GM21447 (cell line): Measurements from ENCODE around the gene CRLF1.
"Not testable (repeated sequence)": the region's sequence is repeated elsewhere in the genome, so short reads cannot be mapped to it uniquely, and the experiment has no call there.

Source experiments
- ATAC-seq: cut with Tn5 transposase; IDR thresholded peaks from one replicate; pipeline ENCODE4 v1.9.1; 2021; ENCODE audit not compliant: unreplicated experiment

The CRLF1 gene

DNA sequence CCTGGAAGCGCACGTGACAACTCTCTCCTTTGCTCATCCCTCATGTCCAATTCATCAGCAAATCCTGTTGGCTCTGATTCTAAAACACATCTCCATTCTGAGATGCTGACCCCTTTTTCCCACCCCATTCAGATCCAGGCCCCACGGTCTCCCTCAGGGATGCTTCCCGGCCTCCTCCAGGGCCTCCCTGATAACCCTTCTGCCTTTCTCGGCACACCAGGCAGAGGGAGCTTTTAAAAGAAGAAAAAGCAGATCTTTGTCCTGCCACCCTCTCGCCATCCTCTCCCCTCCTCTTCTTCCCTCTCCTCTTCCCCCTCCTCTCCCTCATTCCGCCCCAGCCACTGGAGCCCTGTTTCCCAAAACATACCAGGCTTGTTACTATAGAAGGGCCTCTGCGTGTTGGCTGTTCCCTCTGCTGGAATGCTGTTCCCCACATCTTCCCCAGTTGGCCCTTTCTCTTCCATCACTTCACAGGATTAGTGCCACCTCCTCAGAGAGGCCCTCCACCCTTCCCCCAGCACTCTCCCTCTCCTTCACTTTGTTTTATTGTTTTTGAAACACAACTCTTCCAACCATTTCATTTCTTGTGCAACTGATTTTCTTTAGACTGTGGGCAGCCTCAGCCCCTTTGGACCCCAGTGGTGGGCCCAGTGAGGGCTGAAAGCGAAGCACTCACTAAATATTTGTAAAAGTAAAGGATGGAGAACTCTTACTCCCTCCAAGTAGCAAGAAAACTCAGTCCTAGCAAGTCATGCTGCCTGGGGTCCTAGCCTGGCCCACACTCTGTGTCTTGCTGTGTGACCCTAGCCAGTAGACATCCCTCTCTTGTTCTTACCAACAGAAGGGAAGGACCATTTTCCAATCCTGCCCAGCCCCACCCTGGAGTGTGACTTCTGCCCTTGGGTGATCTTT, 2.5 kb upstream of the CRLF1 start:
- no peak for ATAC-seq

DNA sequence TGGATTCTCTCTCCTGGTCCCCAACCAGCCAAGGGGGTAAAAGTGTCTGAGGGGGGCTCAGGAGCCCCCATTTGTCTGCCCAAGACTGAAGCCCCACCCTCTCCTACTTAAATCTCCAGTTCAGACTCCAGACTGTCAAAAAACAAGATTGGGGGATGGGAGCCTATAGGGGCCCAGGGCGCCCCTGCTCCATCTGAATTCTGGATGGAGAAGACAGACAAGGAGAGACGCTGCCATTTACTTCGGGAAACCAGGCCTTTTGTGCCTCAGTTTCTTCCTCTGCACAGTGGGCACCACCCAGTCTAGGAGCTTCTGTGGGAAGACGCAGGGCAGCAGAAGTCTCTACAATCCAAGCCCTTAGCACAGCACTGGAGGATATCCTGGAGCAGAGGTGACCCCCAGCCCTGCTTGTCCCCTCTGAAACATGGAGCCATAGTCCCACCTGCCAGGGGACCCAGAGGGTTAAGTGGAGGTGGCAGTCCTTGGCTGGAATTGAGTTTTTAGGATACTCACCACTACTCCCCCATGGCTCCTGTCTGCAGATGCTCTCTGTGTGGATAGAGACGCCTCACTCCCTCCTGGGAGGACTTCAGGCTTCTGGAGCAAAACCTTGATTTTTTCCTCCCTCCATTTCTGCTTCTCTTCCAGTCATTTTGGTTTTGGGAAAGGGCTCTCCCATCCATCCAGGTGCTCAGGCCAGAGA, 1.7 kb upstream of the CRLF1 start:
- no peak for ATAC-seq

DNA sequence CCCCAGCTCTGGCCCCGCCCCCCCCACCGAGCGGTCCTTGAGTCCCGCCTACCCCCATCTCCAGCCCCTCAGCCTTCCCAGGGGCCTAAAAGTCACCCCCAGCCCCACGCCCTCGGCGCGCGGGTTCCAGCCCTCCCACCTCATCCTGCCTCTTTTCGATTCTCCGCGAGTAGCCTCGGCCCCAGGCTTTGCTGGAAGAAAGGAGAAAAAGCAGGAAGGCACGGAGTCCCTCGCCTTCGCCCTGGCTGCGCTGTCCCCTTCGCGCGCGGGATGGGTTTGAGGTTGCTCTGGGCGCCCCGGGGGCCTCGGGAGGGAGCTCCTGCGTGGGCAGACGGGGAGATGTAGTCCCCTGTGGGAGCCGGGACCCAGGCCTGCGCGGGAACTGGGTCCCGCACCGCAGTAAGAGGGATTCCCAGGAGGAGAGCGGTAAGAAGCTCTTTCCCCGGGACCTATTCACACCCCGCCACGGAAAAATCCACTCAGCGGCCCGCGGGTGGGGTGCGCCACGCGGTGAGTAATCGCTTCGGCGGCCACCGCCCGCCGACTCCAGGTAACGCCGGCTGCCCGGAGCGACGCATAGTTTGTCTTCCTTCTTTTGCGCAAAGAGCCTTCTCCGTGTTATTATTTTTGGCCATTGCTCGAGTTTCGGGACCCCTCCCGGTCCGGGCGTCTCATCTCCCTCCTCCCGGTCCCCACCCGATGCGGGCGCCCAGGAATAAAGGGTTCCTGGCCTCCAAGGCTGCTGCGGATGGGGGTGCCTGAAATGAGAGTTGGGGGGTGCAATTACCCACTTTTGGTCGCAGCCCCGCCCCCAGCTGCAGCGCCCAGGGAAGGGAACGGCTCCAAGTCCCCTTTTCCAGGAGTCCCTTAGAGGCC, 865 bp upstream of the CRLF1 start:
- ATAC-seq: no peak

DNA sequence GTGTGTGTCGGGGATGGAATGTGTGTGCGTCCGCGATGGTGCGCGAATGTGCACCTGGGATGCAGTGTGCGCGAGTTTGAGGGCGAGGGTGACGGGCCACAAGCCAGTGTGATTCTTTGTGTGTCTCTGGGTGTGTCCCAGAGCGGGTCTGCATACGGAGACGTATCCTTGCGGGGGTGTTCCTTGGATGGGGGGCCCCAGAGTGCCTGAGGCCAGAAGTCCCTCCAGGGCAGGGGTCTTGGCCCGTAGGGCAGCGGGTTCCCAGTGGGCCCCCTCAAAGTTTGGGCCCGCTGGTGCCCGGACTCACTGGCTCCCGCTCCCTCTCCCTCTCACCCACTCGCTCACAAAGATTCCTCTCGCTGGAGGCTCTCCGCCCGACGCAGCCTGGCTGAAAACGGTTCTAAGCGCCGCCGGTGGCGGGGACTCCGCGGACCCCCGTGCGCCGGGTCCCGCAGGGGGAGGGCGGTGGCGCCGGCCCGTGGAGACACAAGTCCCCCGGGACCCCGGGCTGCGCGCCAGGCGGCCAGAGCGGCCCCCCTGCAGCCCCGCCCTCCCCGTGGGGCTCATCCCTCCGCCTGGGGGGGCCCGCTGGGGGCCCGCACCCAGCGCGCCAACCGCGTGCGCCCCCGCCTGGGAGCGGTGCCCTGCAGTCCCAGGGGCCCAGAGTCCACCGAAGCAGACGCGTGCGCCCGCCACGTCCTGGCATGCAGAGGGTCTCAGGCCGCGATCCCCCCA, 886 bp downstream of the CRLF1 start:
- ATAC-seq: no peak

DNA sequence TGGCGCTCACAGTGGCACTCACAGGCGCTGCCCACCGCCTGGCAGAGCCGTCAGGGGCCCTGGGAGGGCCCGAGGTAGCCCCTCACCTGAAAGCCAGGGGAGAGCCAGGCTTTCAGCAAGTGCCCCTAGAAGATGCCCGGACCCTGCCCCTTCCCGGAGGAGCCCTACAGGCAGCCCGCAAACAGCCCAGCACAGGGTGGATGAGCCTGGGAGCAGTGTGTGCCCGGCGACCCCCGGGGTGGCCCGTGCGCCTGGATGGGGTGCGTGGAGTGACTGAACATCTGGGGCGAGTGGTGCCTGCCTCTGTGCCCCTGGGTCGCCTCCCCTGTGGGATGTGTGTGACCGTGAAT, 1.4 kb downstream of the CRLF1 start:
- ATAC-seq: no peak

DNA sequence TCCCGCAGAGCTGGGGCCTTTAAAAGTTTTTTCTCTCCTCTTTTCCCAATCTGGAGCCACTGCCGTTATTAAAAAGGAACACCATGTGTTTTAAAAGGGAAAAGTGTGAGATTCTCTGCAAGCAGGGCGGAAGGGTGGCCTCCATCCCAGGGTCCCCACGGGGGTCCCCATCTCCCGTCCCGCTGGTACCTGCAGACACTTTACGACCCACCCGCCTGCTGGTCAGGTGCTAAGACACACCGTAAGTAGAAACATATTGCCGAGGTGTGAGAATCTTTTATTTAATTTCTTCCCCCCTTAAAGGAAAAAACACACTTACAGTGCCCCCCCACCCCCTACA, 1.8 kb downstream of the CRLF1 start:
- no peak for ATAC-seq

DNA sequence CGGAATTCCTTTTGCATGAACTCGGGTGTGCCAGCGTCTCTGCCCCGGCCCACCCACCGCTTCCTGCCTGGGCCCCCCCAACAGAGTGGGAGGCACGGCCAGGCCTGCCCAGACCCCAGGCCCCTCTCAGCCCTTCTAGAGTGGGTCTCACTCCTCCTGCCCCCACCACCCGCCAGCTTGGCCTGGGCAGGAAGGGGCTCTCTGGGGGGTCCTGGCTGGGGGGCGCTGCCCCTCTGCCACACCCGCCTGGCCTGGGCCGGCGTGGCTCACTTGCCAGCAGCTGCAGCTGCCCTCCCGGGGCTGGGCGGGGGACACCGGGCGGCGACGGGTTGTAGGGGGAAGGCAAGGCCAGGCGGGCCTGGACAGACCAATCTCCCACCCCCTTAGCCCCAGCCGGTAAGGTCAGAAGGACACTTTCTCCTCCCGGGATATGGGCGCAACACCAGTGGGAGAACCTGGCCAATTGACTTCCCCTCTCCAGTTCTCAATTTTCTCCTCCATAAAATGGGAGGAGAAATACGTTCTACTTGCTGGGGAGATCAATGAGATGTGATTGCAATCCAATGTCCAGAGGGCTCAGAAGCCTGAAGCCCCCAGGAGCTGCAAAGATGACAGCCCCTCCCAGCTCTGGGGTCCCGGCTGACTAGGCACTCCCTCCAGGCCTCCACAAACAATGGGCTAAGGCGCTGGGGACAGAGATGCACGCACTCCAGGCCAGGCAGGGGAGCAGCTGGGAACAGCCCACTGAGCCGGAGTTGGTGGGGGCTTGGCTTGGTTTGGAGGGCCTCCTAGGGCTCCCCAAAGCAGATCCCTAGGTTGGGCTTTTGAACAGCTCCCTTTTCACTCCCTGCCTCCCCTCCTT, 2.4 kb downstream of the CRLF1 start:
- ATAC-seq: no peak

DNA sequence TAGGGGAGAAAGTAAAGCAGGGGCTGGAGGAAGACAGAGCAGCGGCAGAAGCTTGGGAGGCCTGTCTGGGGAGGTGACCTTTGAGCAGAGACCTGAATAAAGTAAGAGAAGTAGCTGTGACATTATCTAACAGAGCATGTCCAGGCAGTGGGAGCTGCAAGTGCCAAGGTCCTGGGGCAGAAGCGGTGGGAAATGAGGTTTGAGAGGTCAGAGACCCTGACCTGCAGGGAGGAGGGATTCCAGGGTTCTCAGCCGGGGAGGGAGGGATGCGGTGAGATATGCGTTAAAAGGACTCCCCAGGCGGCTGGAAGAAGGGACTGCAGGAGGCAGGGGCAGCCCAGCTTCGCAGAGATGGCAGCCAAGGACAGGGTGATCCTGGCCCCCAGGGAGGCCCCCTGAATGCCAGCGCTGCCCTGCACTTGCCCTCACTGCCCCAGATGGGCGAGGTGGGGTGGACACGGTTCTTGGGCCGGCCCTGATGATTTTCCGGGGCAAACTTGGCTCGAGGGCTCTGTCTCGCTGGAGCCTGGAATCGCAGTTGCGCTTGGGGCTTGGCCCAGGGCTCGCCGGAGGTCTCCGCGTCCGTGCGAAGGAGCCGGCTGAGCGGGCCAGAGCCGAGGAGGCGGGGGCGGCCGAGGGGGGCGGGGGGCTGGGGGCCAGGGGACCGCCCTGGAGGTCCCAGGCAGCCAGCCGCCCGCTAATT, 3.2 kb downstream of the CRLF1 start:
- ATAC-seq: no peak

DNA sequence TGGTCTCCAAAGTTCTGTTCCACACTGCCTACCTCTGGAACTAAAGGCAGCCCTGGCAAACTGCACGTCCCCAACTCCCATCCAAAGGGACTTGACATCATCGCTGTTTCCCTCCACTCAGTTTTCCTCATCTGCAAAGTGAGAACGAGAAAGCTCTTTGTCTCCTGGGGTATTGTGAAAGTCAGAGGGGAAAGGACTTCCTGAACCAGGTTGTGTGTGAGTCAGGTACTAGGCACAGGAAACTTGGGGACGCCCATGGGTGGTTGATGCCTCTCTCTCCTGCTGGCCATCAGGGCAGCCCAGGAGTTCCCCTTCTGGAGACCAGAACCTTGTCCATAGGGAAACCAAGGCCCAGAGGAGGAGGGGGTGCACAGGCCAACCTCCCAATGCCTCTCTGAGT, 4.7 kb downstream of the CRLF1 start:
- ATAC-seq: no peak

DNA sequence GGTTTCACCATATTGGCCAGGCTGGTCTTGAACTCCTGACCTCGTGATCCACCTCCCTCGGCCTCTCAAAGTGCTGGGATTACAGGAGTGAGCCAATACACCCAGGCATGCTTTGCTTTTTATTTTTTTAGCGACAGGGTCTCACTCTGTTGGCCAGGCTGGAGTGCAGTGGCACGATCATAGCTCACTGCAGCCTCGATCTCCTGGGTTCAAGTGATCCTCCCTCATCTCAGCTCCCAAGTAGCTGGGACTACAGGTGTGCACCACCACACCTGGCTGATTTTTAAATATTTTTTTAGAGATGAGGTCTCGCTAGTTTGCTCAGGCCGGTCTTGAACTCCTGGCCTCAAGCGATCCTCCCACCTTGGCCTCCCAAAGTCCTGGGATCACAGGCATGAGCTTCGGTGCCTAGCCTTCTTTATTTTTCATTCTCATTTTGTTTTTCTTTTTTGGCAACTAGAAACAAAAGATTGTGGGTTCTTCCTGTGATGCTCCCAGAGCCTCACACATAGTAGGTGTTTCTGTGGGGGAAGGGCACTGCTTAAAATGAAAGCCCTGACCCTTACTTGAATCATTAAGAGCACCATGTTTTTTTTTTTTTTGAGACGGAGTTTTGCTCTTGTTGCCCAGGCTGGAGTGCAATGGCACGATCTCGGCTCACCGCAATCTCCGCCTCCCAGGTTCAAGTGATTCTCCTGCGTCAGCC, 5.8 kb downstream of the CRLF1 start:
- not testable (repeated sequence) for ATAC-seq

DNA sequence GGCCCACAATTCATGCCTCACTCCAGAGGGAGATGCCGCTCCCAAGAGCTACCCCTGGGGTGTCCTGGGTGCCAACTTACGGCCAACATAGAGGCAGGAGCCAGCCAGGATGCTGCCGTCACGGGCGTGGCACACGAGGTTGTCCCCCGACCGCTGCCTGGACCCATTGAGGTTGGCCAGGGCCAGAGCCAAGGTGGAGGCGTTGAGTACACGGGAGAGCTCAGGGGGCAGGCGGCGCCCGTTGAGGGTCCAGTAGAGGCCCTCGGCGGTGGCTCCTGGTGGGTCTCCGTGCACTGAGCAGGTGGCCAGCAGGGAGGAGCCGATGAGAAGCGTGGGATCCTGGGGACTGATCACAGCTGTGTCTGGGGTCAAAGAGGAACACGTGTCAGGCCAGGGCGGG, 7.1 kb downstream of the CRLF1 start:
- no peak for ATAC-seq

DNA sequence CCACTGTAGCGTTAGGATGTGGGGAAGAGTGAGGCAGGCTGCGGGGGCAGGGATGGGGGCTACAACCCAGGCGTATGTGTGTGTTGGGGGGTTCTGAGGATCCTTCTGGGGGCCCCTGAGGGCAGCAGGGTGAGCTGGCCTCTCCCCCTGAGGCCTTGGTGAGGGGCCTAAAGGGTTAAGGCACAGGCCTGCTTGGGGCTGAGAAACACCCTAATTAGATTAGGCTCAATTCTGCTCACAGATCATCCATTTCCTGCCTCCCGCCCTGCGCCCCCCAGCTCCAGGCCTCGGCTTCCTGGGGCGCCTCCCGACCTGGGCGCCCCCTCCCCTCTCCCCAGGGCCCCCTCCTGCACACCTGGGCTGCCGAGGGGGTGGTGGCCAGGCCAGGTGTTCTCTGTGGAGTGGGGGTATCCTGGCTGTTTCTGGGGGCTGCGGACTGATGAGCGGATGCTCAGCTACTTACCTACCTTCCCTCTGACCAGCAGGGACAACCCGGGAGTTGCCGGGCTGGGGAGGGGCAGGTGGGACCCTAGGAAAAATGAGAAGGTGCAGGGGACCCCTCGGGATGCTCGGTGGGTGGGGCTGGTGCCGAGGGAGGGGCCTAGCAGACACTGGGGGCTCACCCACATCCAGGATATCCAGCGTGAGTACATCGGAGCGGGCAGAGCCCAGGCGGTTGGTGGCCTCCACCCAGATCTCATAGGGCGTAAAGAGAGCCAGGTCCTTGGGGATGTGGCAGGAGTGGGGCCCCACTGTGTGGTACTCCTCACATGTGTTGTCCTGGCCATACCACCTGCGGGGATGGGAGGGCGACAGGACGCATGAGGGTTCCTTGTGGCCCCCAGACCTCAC, 8.6 kb downstream of the CRLF1 start:
- ATAC-seq: no peak

DNA sequence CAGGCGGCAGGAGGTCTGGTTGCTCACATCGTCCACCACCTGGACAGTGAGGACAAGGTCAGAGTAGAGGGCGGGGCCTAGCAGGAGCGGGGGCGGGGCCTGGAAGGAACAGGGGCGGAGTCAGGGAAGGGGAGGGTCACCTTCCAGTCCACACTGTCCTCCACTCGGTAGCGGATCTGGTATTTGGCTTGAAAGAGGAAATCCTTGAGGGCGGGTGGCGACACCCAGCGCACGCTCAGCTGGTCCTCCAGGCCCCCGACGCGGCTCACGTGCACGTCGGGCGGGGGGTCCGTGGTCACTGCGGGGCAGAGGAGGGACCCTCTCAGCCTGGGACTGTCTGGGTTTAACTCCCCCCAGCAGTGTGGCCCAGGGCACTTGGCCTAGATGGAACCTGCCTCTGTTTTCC, 9.8 kb downstream of the CRLF1 start:
- ATAC-seq: no peak

DNA sequence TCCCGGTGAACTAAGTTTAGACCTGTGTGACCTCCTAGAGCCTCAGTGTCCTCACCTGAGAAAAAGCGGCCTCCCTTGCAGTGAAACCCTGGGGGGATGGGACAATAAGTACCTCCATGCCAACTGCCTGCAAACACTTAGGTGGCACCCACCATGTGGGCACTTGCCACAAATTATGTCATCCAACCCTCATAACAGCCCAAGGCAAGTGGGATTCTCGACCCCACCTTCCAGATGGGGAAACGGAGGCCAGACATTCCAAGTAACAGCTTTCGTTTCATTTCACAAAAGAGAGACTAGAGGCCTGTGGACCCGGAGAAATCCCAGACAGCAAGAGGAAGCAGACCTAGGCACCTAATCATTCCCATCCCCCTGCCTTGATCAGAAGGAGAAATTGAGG, 11.1 kb downstream of the CRLF1 start:
- ATAC-seq: no peak

DNA sequence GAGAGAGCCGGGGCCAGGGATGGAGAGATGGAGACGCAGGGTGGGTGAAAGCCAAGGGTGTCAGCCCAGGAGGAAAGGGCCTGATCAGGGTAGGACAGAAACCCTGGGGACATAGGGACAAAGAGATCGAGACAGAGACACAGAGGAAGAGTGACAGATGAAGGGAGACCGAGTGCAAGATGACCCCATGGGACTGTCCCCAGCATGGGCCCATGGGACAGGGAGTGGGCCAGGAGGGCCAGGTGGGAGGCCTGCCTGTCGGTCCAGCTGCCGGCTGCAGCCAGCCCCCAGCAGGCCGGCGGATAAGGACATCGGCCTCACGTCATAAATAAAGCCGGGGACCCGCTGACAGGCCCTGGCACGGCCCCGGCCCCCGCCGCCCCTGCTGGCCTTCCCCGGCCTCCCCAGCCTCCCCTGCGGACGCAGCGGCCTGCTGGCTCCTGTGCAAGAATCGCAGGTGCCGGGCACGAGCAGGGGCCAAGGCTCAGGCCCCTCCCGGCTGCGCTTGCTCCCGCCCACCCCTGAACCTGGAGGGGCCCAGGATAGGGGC, 11.7 kb downstream of the CRLF1 start:
- no peak for ATAC-seq

DNA sequence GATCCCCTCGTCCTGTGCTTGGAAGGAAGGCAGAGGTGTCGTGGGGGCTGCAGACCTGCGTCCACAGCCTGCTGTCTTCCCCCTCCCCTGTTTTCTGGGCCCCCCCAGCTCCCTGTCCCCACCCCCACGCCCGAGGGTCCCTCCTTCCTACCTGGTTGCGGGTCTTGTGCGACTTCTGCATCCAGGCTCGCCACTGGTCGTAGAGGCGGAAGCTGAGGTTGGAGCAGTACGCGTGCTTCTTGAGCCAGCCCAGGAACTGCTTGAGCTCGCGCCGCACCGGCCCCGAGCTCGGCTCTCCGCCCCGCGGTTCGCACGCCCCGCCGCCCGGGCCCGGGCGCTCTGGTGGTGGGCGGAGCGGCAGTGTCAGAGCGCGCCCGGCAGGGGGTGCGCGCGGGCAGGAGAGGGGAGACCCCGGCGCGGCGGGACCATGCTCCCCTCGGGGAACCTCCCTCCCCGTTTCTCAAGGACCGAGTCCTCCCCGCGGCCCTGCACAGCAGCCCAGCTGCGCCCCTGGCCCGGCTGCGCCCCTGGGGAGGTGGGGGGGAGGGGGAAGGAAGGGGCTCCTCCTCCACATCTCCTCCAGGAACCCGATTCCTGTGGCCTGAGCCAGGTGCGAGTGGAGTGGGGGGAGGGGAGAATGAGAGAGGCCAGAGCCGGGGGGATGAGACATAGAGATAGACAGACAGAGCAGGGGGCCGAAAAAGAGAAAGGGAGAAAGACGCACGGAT, 12.3 kb downstream of the CRLF1 start:
- no peak for ATAC-seq
